ENCODE results near the gene STS.
"Not testable (repeated sequence)": the region's sequence is repeated elsewhere in the genome, so short reads cannot be mapped to it uniquely, and the experiment has no call there.

The STS gene

GRCh38 chrX:7143076-7143475 lies 4.4 kb upstream of the STS start:
- no peak for DNase-seq (ENCODE audit: low spot score)

GRCh38 chrX:7143941-7144525 lies 3.5 kb upstream of the STS start:
- no peak for DNase-seq (ENCODE audit: low spot score)

GRCh38 chrX:7145454-7145853 lies 2.1 kb upstream of the STS start:
- no peak for DNase-seq (ENCODE audit: low spot score)

GRCh38 chrX:7146020-7146702 lies 1.4 kb upstream of the STS start:
- DNase-seq (ENCODE audit: low spot score), result no peak

GRCh38 chrX:7146703-7147412 lies 654 bp upstream of the STS start:
- peak; percentile 2 for DNase-seq (ENCODE audit: low spot score)

GRCh38 chrX:7147978-7148854 lies 704 bp downstream of the STS start, which contains the start of gene PUDP:
Gene PUDP (minus strand): TSS chrX:7148153. CDS start chrX:7148113, 40 bp downstream.
- peak; percentile 71 for DNase-seq (ENCODE audit: low spot score)

- no peak for DNase-seq (ENCODE audit: low spot score)
Measured at GRCh38 chrX:7149411-7149810, 1.9 kb downstream of the STS start.

- DNase-seq (ENCODE audit: low spot score), result no peak
Measured at GRCh38 chrX:7153231-7153630, 5.7 kb downstream of the STS start.

GRCh38 chrX:7154041-7154597 lies 6.6 kb downstream of the STS start:
- no peak for DNase-seq (ENCODE audit: low spot score)

- DNase-seq (ENCODE audit: low spot score), result no peak
Measured at GRCh38 chrX:7155163-7155562, 7.7 kb downstream of the STS start.

GRCh38 chrX:7156879-7157278 lies 9.4 kb downstream of the STS start:
- no peak for DNase-seq (ENCODE audit: low spot score)

- DNase-seq (ENCODE audit: low spot score), result no peak
Measured at GRCh38 chrX:7158468-7158990, 11.0 kb downstream of the STS start.

- no peak for DNase-seq (ENCODE audit: low spot score)
Measured at GRCh38 chrX:7159149-7159861, 11.8 kb downstream of the STS start.

GRCh38 chrX:7163146-7163677 lies 15.7 kb downstream of the STS start:
- no peak for DNase-seq (ENCODE audit: low spot score)

- DNase-seq (ENCODE audit: low spot score), result no peak
Measured at GRCh38 chrX:7164174-7164573, 16.7 kb downstream of the STS start.

GRCh38 chrX:7168371-7168770 lies 20.9 kb downstream of the STS start:
- no peak for DNase-seq (ENCODE audit: low spot score)

- no peak for DNase-seq (ENCODE audit: low spot score)
Measured at GRCh38 chrX:7169627-7170026, 22.1 kb downstream of the STS start.

- DNase-seq (ENCODE audit: low spot score), result peak; percentile 8
Measured at GRCh38 chrX:7170898-7171297, 23.4 kb downstream of the STS start.

- DNase-seq (ENCODE audit: low spot score), result not testable (repeated sequence)
Measured at GRCh38 chrX:7178859-7179258, 31.3 kb downstream of the STS start.

GRCh38 chrX:7179446-7179845 lies 31.9 kb downstream of the STS start:
- DNase-seq (ENCODE audit: low spot score), result no peak

GRCh38 chrX:7184816-7185215 lies 37.3 kb downstream of the STS start:
- no peak for DNase-seq (ENCODE audit: low spot score)
